Skeletal muscle cell (primary cell): ENCODE measurements around the gene C3orf18.

Source experiments
- DNase-seq: peaks from one replicate; pipeline ENCODE4 v3.0.0-alpha.2; 2010; ENCODE audit warnings: low read depth
- H3K4me3 ChIP-seq: 2 replicates; pipeline ENCODE4 v1.5.1; 2011; ENCODE audit warnings: low read depth, mild to moderate bottlenecking, control low read depth, low read length, moderate library complexity

Gene C3orf18

DNA sequence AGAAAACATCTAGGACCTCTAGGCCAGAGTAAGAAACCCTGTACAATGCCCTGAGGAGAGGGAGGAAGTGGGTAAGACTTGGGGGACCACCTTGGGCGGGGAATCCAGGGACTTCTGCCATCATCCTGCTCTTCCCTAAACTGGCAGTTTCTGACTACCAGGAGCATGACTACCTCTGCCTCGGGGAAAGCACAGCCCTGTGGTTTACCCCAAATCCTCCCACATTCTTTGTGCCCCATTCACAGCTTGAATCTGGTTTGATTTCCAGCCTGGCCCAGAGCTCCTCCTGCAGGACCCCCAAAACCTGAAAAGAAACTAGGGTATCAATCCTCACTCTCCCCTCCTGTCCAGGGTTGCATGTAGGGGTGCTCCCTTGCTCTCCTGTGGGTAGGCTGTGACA is 4.7 kb downstream of the C3orf18 start:
- no peak for DNase-seq
- no peak overlapping the region for H3K4me3 ChIP-seq

DNA sequence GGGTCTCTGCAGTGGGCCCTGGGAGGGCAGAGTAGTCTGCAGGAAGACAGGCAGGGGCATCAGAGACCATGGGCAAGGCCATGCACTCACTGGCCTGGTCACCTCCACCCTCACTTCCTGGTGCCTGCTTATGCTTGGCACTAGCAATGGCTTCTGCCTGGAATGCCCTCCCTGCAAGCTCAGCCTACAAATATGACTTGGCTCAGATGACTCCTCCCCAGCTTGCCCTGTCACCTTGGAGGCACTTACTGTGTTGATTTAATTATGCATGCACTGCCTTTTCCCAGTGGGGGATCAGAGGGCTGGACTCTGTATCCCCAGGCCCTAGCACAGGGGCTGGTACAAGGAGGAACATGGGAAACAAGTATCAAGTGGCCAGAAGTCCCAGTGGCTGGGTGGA is 7.8 kb downstream of the C3orf18 start:
- DNase-seq = no peak
- no peak overlapping the region for H3K4me3 ChIP-seq

DNA sequence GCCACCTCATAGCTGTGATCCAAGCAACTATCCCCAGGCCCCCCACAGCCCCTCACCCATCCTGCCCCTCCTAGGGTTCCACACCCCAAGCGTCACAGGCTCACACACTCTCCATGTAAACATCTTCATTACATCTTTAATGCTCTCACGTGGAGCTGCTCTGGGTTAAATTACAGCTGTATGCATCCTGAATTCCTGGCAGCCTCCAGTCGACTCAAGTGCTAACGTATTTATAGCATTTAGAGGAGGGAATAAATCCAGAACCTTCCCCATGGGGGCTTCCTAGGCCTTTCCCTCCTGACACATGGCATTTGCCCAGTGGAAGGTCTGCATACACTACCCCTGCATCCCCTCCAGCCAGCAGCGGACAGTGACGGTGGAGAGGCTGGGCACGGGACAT is 9.6 kb downstream of the C3orf18 start:
- no peak overlapping the region for H3K4me3 ChIP-seq
- DNase-seq = no peak

DNA sequence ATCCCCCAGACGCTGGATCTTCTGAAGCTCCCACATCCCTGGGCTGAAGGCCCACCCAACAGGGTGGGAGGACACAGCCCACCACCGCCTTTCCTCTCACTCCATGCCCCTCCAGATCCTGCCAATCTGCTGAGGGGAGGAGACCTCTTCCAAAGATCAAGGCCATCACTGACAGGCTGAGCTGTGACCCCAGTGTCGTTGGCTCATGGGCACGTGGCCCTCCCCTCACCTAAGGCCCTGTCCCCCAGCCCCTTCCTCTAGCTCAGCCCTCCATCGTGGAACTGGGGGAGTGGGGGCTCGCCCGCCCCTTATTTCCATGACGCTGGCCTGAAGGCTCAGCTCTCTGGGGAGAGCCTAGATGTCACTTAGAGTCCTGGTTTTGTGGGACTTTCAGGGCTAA is 10.4 kb downstream of the C3orf18 start:
- DNase-seq = no peak
- no peak overlapping the region for H3K4me3 ChIP-seq

DNA sequence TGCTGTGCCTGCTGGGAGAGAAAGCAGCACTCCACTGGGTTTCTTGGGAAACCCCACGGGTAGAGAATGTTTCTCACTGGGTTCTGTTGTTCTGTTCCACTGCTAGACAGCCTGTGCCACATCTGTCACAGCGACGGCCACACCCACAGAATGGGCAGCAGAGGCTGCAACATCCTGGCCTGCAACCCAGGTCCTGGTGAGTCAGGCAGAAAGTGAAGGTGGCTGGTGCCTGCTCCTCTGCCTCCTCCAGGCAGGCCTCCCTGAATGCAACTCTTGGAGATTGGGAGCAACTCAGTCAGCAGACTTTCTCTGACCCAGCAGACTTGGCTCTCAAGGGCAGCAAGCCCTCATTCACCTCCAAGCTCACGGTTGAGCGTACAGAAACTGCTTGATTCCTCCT is 13.0 kb downstream of the C3orf18 start:
- DNase-seq = no peak

DNA sequence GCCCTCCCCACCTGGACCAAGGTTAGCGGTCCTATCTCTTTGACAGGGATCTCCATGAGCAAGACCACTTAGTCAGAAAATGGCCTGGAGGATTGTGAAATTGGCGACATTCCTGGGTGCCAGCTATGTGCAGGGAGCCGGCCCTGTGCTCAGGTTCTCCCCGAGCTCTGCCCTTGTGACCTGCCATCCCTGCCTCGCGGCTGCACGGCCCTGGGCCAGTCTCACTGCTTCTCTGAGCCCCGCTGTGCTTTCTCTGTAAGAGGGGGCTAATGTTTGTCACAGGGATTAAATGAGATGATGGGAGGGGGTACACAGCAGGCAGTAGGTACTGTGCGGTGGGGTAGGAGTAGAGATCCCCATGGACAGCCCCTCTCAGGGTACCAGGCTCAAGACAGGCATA is 14.9 kb downstream of the C3orf18 start:
- no peak overlapping the region for H3K4me3 ChIP-seq
- DNase-seq = no peak

More for the DNA sequence above, 13.0 kb downstream of the C3orf18 start:
- no peak overlapping the region for H3K4me3 ChIP-seq

DNA sequence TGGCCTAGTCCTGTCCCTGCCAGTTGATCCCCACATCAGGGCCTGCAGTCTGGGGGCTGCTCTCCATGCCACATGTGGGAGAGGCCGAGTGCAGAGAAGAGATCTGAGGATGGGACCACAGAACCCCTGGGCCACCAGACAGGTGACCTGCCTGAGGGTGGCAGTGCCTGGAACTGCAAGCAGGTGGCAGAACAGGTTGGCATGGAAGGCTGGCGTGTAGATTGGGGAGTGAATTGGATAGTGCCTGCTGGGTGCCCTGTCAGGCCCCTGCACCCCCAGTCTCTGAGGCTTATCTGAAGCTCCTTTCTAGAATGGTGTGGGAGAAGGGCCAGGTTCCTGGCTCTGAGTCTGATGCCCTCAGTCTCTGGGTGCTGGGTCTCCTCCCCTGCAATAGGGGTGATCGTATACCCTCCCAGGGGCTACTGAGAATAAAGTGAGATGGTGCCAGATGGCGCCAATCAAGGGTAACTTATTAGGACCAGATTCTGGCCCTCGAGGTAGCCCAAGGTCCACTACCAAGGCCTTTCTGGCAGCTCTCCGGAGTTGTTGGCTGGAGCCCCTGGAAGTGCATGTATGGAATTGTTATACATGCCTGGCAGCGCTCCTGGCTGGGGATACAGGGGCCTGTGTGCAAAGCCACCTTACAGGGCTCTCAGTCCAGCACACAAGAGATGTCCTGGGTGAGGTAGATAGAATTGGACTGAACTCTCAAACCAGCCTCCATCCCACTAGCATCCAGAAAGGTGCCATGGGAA is 15.7 kb downstream of the C3orf18 start:
- DNase-seq = no peak
- no peak overlapping the region for H3K4me3 ChIP-seq

DNA sequence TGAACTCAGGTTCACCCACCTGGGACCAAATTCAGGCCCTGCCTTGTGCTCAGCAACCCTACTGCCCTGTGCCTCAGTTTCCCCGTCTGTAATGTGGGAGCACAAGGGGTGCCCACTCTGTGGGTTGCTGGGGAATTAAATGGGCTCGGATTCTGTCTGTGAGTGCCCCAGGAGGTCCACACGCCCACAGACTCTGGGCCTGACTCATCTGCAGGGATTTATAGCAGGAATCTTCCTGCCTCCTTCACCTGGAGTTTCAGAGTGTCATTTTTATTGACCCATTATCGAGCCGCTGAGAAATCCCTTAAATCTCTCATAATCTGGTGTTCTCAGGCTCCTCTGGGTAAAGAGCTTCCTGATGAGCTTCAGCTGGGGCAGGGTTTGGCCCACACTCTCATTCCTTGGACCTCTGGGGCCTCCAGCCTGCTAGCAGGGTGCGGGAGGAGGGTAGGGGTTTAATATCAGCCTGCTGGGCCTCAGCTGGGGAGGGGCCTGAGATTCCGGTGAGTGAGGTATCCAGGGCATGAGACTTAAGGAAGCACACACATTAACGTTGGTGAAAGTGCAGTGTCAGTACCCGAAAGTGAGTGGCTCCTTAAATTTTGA is 16.4 kb downstream of the C3orf18 start:
- H3K4me3 ChIP-seq = no peak overlapping the region

DNA sequence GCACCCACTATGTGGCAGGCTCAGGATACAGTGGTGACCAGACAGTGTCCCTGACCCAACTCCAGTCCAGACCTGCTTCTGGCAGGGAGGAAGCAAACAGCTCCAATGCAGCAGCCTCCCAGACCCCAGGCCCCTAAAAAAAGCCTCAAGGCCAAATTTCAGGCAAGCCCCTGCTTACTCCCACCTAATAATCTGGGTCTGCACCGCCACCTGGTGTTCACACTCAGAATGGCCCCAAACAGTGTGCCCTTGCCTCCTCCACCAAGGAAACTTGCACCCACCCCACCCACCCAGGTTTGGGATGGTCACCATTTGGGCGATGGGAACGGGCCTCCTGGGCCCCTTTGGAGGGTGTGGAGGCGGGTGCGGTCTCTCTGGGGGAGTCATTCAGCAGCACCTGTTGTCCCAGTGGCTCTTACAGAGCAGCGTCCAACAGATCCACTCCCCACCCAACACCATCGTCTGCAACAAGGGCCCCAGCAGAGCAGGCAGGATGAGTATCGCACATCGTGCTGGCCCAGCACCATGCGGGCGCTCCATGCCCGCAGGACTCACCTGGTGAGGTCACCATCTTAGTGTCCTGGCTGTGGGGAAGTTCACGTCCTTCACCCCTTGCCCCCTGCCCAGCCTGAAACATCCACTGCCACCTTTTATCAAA is 17.3 kb downstream of the C3orf18 start:
- no peak for DNase-seq
- H3K4me3 ChIP-seq = no peak overlapping the region

More for the DNA sequence above, 16.4 kb downstream of the C3orf18 start:
- no peak for DNase-seq

DNA sequence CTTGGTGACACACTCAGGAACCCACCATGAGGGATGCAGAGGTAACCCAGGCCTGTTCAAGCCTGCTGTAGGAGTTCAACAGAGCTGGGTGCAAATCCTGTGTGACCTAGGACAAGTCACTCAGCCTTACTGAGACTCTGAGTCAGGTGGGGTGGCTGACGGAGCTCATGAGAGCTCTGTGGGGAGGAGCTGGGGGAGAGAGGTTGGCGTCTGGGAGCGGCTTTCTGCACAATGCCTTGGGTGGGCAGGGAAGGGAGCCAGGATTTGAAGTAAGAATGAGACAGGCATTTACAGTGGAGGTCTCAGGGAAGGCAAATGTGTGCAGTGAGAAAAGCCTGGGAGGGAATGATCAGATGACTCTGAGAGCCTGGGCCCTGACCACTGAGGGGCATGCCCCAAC is 18.3 kb downstream of the C3orf18 start:
- H3K4me3 ChIP-seq = no peak overlapping the region
- no peak for DNase-seq

DNA sequence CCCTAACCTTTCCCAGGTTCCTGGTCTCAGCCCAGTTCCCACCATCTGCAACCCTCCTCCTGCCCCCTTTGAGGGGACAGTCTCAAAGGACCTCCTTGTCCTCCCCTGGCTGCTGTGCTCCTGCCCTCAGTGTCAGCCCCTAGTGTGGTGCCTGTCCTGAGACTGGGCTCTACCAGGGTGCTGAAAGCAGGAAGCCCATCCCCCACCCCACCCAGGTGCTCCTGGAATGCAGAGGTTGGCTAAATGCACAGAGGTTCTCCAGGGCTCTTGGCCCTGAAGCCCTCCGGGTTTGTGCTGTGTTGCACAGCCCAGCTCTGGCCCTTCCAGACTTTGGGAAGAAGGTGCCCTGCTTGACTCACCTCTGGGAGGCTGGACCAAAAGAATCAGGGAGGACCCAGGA is 21.8 kb downstream of the C3orf18 start:
- no peak for DNase-seq
- H3K4me3 ChIP-seq = no peak overlapping the region

DNA sequence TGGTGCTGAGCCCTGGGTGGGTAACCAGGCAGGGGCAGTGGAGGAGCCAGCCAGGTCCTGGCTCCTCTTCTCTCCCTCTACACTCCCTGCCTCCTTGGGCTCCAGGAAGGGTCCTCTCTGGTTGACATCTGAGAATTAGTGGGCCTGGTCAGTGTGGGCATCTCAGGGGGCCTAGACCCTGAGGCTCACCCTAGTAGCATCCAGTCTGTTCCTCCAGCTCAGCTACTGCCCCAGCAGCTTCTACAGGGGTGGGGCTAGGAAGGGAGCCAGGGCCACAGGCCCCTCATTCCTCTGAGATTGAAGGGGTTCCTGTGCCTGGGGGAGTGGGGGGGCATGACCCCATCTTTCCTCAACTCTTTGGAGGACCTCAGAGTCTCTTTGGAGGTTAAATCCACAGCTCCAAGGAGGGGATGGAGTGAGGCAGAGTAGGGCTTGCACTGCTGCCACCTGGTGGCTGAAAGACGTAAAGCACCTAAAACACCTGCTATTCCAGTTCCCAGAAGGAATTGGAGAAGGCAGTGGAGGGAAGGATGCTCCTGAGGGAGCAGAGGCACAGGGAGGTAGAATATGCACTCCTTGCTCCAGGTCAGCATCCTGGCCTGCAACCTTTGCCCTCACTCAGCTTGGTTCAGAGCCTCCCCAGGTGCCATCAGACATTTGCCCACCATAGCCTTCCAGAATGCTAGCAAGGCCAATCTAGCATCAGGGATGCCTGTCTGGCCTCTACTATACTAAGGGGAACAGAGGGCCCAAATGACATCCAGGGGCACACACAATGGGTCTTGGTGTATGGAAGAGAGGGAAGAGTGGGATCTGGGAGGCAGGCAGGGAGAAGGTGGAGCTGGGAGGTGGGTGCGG is 25.1 kb downstream of the C3orf18 start:
- no peak overlapping the region for H3K4me3 ChIP-seq
- DNase-seq = no peak

DNA sequence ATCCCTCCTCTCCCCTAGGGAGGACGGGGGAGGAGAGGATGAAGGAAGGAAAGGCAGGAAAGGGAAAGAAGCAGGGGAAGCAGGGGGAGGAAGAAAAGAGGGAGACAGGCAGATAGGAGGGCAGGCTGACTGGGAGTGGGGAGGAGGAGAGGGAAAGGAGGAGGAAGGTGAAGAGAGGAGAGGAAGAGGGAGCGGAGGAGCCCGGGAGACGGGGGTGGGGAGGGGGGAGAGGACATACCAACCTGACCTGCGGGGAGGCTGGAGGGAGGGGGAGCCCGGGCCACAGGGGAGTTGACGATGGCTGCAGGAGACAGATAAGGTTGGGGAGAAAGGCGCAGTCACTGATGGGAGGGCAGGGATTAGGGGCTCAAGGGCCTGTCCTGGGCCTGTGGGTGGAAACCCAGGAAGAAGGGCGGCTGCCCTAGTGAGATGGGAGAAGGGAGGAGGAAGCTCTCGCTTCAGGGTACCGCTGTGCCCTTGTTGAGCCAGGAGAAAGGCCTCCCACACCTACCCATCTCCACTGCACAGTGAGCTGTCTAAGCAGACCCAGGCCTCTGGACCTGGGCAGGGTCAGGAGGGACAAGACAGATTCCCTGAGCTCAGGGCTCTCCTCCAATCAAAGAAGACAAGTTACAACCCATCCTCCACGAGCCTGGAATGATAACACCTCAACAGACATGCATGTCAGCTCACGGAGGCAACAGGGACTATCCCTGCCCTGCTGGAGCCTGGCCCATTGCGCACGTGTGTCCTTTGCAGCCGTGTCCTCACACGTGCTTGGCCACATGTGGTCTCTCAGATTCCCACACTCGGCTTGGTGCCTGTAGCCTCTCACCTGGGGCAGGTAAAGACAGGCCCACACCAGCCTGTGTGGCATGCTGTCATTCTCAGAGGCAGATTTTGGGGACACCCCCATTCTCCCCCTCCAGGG is 27.9 kb downstream of the C3orf18 start:
- H3K4me3 ChIP-seq = no peak overlapping the region
- no peak for DNase-seq

DNA sequence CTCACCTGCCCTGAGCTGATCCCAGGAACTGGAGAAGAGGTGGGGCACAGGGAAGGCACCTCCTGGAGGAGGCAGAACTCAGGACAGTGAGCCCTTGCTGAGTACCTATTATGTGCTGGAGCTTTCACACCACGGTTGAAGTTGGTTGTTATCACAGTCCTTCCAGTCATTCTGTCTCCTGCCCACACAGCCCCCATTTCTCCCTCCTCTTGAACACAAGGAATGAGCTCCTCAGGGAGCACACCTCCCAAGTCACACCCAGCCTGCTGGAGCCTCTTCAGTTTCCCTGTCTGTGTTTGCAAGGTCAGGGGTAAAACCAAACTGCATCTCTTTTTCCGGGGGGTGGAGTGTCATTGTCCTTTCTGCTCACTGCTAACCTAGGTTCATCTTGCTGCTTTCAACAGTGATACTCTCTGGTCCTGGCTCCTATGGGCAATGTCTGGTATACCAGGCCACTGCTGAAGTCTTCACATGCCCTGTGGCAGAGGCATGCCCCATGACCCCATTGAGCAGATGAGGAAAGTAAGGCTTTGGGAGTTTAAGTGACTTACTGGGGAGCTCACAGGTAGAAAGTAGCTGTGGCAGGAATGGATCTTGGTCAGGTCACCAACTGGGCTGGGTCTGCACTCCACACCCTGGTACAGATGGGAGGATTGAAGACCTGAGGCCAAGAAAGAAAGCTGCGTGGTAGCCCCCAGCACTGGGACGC is 30.0 kb downstream of the C3orf18 start:
- H3K4me3 ChIP-seq = no peak overlapping the region
- no peak for DNase-seq

DNA sequence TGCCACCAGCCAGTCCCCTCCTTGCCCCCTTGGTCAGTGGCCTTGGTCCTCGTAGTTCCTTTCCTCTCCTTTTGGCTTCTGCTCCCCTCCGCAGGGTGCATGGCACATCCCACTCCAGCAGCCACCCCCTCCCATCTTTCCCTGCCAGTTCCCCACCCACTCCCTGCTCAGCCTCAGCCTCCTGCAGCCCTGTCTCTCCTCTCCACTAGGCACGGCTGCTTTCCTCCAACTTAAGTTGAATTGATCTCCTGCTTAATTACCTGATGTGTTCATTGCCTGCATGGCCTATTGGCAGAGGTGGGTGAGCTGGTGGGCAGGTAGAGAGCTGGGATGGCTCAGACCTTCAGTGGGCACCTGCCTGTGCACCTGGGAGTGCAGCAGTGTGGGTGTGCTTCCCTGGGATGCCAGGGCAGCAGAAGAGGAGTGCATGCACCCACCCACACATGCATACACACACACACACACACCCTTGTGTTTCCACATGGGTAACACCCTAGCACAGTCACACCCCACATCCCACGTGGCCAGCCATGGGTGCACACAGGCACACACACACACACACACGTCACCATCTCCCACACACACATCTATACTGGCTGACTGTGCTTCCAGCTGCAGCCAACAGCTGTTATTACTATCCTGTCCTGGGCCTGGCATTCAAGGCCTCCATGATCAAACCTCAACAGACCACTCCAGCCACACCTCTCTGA is 30.9 kb downstream of the C3orf18 start:
- no peak overlapping the region for H3K4me3 ChIP-seq
- DNase-seq = no peak

DNA sequence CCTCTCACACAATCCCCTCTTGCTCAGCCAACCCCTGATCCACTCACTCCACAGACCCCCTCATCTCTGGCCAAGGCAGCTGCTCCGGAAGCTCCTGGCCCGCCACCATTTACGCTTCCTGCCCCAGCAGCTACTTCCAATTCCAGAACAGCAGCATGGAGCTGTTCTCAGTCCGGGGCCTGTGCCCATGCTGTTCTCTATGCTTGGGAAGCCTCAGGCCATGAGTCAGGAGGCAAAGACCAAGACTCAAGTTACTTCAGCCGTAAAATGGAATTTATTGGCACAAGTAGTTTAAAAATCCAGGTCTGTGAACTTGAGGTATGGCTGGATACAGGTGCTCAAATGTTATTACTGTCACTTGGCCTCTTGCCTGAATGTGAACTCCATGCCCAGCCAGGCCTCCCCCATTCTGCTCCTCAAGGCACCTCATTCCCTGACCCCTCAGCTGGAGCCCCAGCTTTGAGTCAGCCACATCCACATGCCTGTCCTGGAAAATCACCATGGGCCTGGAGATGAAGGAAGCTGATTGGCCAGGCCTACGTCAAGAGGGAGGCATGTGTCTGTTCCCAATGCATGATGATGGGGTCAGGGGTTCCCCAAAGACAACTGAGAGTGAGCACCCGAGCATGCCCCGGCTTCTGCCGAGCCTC is 32.7 kb downstream of the C3orf18 start:
- DNase-seq = no peak
- H3K4me3 ChIP-seq = no peak overlapping the region

DNA sequence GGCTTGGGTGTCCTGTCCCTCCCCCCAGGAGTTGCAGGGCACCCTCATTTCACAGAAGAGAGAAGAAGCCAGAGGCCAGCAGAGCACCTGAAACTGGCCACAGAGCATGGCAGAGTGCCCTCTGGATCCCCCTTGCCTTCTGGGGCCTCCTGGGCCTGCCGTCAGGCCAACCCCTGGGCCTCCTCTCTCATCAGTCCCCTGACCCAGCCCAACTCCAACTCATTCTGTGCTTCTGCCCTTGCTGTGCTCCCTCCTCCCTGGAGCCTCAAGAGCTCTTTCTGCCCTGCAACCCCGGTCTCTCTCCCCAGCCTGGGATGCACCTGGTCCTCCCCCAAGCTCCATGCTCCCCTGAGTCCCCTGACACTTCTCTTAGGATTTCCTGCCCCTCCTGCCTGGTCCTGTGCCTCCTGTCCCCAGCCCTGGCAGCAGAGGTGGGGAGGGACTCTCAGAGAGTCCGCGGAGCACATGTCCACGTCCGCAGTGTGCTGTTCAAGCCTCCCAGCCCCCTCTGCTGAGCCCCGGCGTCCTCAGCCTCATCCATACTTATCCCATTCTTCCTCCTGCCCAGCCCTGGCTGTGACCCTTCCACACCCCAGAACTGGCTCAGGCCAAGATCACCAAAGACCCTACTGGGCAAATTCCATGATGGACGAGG is 33.6 kb downstream of the C3orf18 start:
- no peak overlapping the region for H3K4me3 ChIP-seq
- no peak for DNase-seq
